Effector memory CD8-positive, alpha-beta T cell (primary cell): ENCODE measurements around the gene TUT4.
A peak's percentile ranks its signal among the peaks of the same experiment; 100 is the strongest.

ENCODE experiments used
- ATAC-seq: fragments of 150-1000 bp; cut with Tn5 transposase; replicated peaks from 2 replicates; pipeline ENCODE4 v1.10.0; 2021; ENCODE audit warnings: mild to moderate bottlenecking, moderate library complexity
- DNase-seq, 3 experiments: peaks; one replicate each; pipeline ENCODE4 v3.0.0; 2021
- H3K27ac Mint-ChIP-seq, 2 donors: one replicate each; pipeline ENCODE4 v1.8.0; 2022; ENCODE audit warnings: mild to moderate bottlenecking in 2 of 2, mixed read lengths in 2 of 2, moderate library complexity in 2 of 2
- H3K27me3 Mint-ChIP-seq, 2 donors: one replicate each; pipeline ENCODE4 v1.8.0; 2022; ENCODE audit warnings: mixed read lengths in 2 of 2
- H3K36me3 Mint-ChIP-seq: one replicate; pipeline ENCODE4 v1.8.0; 2022; ENCODE audit warnings: mild to moderate bottlenecking, moderate library complexity, mixed read lengths; ENCODE audit not compliant: insufficient read depth
- H3K4me1 Mint-ChIP-seq, 2 donors: one replicate each; pipeline ENCODE4 v1.8.0; 2022; ENCODE audit warnings: low read depth in 2 of 2, mixed read lengths in 2 of 2
- H3K4me3 Mint-ChIP-seq, 2 donors: one replicate each; pipeline ENCODE4 v1.8.0; 2022; ENCODE audit warnings: mild to moderate bottlenecking in 2 of 2, mixed read lengths in 2 of 2, moderate library complexity in 2 of 2
- H3K9me3 Mint-ChIP-seq, 2 donors: one replicate each; pipeline ENCODE4 v1.8.0; 2022; ENCODE audit warnings: mixed read lengths in 2 of 2

The TUT4 gene

GRCh38 chr1:52506920-52507546 lies 45.9 kb downstream of the TUT4 start:
- H3K4me3 Mint-ChIP-seq = no peak overlapping the region
- H3K4me1 Mint-ChIP-seq = peaks cover 4 to 10% of the 10 kb centered on the region in 2 donors

GRCh38 chr1:52506349-52506748 lies 46.5 kb downstream of the TUT4 start:
- no peak overlapping the region for H3K4me3 Mint-ChIP-seq
- H3K27ac Mint-ChIP-seq = peak overlapping the region in 1 of 2 donors; percentile 80
- no peaks in the 10 kb centered on the region for H3K9me3 Mint-ChIP-seq
- DNase-seq (no peak), ATAC-seq (no peak)
- H3K4me1 Mint-ChIP-seq = peaks cover 7 to 10% of the 10 kb centered on the region in 2 donors
- no peaks in the 10 kb centered on the region for H3K27me3 Mint-ChIP-seq
- peaks cover 40% of the 10 kb centered on the region for H3K36me3 Mint-ChIP-seq

More at GRCh38 chr1:52506920-52507546, 45.9 kb downstream of the TUT4 start:
- DNase-seq = no peak
- Mint-ChIP-seq H3K27me3 (no peaks in the 10 kb centered on the region), H3K9me3 (no peaks in the 10 kb centered on the region), H3K27ac (peak overlapping the region in 1 of 2 donors; percentile 80), H3K36me3 (peaks cover 40% of the 10 kb centered on the region)
- no peak for ATAC-seq

GRCh38 chr1:52504720-52505119 lies 48.2 kb downstream of the TUT4 start:
- Mint-ChIP-seq H3K27me3 (no peaks in the 10 kb centered on the region), H3K9me3 (no peaks in the 10 kb centered on the region), H3K4me3 (no peak overlapping the region), H3K4me1 (peaks cover 7 to 10% of the 10 kb centered on the region in 2 donors), H3K27ac (no peak overlapping the region), H3K36me3 (peaks cover 31% of the 10 kb centered on the region)
- no peak for DNase-seq
- ATAC-seq = no peak

DNA sequence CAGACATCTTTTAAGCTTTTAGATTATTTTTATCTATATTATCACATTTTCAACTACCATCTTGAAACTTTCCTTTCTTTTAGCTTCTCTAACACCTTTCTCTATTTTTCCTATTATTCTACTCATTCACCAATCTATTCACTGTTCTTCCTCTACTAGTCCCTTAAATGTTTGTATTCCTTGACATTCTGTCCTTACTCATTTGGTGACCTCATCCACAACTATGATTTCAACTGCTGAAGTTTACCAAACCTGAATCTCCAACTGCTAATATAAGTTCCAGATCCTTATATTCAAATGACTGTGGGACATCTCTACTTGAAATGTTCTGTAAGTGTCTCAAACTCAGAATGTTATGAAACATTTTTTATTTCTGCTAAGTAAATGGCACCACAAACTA lies 49.2 kb downstream of the TUT4 start:
- no peak overlapping the region for H3K27ac Mint-ChIP-seq
- peaks cover 24% of the 10 kb centered on the region for H3K36me3 Mint-ChIP-seq
- no peaks in the 10 kb centered on the region for H3K9me3 Mint-ChIP-seq

DNA sequence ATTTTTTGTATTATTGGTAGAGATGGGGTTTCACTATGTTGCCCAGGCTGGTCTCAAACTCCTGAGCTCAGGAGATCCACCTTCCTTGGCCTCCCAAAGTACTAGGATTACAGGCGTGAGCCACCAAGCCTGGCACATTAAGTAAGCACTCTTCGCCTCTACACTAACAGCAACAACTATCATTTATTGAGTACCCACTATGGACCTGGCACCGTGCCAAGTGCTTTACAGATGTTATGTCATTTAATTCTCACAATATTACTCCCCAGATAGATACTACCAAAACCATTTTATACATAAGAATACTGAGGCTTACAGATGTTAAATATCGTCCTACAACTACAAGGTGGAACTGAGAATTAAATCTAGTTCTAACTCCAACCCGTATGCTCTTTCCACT lies 50.1 kb downstream of the TUT4 start:
- peaks cover 20% of the 10 kb centered on the region for H3K36me3 Mint-ChIP-seq
- H3K27ac Mint-ChIP-seq = peak overlapping the region in 1 of 2 donors; percentile 44
- peaks cover 5 to 7% of the 10 kb centered on the region in 2 donors for H3K4me1 Mint-ChIP-seq
- no peaks in the 10 kb centered on the region for H3K9me3 Mint-ChIP-seq
- ATAC-seq = no peak
- no peak overlapping the region for H3K4me3 Mint-ChIP-seq
- H3K27me3 Mint-ChIP-seq = no peaks in the 10 kb centered on the region
- DNase-seq = peak in 1 of 3 experiments; percentile 3

More for the DNA sequence above, 49.2 kb downstream of the TUT4 start:
- DNase-seq = no peak
- no peaks in the 10 kb centered on the region for H3K27me3 Mint-ChIP-seq
- no peak overlapping the region for H3K4me3 Mint-ChIP-seq
- H3K4me1 Mint-ChIP-seq = peaks cover 5 to 7% of the 10 kb centered on the region in 2 donors
- ATAC-seq = no peak

- no peak overlapping the region for H3K4me3 Mint-ChIP-seq
- H3K36me3 Mint-ChIP-seq = peaks cover 31% of the 10 kb centered on the region
- H3K27ac Mint-ChIP-seq = peak overlapping the region in 1 of 2 donors; percentile 73
- no peaks in the 10 kb centered on the region for H3K27me3 Mint-ChIP-seq
- H3K9me3 Mint-ChIP-seq = no peaks in the 10 kb centered on the region
- DNase-seq (no peak), ATAC-seq (no peak)
- H3K4me1 Mint-ChIP-seq = peaks cover 0 to 11% of the 10 kb centered on the region in 2 donors
These were observed 65.3 kb downstream of the TUT4 start for GRCh38 chr1:52487632-52488031.

DNA sequence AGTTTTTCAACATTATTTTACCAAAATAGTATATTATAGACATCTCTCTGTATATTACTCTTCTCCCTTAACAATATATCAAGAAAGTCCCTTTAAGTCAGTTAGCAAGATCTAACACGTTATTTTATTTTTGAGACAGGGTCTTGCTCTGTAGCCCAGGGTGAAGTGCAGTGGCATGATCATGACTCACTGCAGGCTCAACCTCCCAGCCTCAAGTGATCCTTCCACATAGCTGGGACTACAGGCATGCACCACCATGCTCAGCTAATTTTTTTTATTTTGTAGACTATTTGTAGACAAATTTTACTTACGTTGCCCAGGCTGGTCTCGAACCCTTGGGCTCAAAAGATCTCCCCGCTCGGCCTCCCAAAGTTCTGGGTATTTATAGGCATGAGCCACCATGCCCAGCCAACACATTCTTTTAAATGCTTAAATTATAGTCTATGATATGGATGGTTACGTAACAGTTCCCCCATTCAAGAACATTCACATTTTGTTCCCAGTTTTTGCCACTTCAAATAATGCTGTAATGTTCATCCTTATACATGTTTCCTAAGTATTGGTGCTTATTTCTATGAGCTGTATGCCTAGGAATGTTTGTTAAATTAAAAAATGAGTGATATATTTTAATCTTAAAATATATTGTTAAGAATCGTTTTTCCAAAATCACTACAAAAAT lies 70.4 kb downstream of the TUT4 start:
- no peaks in the 10 kb centered on the region for H3K9me3 Mint-ChIP-seq
- H3K4me1 Mint-ChIP-seq = peaks cover 0 to 5% of the 10 kb centered on the region in 2 donors
- H3K4me3 Mint-ChIP-seq = no peak overlapping the region
- no peaks in the 10 kb centered on the region for H3K27me3 Mint-ChIP-seq
- no peak for ATAC-seq
- no peak for DNase-seq
- no peak overlapping the region for H3K27ac Mint-ChIP-seq
- H3K36me3 Mint-ChIP-seq = peaks cover 23% of the 10 kb centered on the region

- H3K4me1 Mint-ChIP-seq = peaks cover 0 to 3% of the 10 kb centered on the region in 2 donors
- H3K9me3 Mint-ChIP-seq = no peaks in the 10 kb centered on the region
These were observed 73.8 kb downstream of the TUT4 start for GRCh38 chr1:52479076-52479475.

GRCh38 chr1:52477876-52478275 lies 75.0 kb downstream of the TUT4 start:
- Mint-ChIP-seq H3K27ac (no peak overlapping the region), H3K4me3 (no peak overlapping the region), H3K9me3 (no peaks in the 10 kb centered on the region), H3K36me3 (peaks cover 38% of the 10 kb centered on the region), H3K4me1 (peaks cover 0 to 3% of the 10 kb centered on the region in 2 donors), H3K27me3 (no peaks in the 10 kb centered on the region)
- no peak for ATAC-seq
- DNase-seq = no peak

More at GRCh38 chr1:52479076-52479475, 73.8 kb downstream of the TUT4 start:
- DNase-seq (no peak), ATAC-seq (no peak)
- H3K27ac Mint-ChIP-seq = no peak overlapping the region
- no peak overlapping the region for H3K4me3 Mint-ChIP-seq
- no peaks in the 10 kb centered on the region for H3K27me3 Mint-ChIP-seq
- peaks cover 35% of the 10 kb centered on the region for H3K36me3 Mint-ChIP-seq

DNA sequence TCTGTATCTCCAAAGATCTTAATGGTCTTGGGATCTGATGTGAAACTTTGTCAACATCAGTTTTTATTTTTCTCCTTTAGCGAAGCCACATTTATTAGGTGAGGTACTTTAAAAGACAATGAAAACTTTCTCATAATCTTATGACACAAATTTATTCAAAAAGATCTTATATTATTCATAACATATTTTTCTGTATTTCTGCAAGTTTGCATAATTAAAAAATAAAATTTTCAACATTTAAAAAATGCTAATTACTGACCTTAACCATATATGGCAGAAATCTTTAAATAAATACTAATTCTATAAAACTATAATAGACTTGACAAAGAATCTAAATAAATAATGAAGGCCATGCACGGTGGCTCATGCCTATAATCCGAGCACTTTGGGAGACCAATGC lies 75.9 kb downstream of the TUT4 start:
- DNase-seq = no peak
- Mint-ChIP-seq H3K9me3 (no peaks in the 10 kb centered on the region), H3K4me1 (no peaks in the 10 kb centered on the region), H3K27me3 (no peaks in the 10 kb centered on the region), H3K36me3 (peaks cover 37% of the 10 kb centered on the region), H3K4me3 (no peak overlapping the region), H3K27ac (no peak overlapping the region)
- no peak for ATAC-seq

DNA sequence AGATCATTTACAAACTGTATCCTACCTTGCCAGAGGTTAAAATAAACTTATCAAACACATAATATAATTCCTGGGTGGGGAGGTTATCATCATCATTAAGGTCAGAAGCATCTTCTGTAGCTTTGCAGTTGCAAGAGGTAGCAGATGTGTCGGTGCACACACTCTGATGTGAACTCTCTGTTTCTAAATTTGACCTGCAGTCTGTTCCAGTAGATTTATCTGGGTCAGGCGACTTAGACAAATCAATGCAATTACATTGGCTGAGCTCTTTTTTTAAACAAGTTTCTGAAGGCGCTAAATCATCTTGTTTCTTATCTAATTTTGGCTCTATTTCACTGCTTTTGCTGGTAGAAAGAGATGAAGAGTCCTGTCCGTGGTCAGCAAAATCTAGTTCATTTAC lies 78.1 kb downstream of the TUT4 start:
- no peaks in the 10 kb centered on the region for H3K4me1 Mint-ChIP-seq
- H3K27me3 Mint-ChIP-seq = no peaks in the 10 kb centered on the region
- DNase-seq (no peak), ATAC-seq (no peak)
- H3K4me3 Mint-ChIP-seq = no peak overlapping the region
- no peaks in the 10 kb centered on the region for H3K9me3 Mint-ChIP-seq
- no peak overlapping the region for H3K27ac Mint-ChIP-seq
- peaks cover 40% of the 10 kb centered on the region for H3K36me3 Mint-ChIP-seq

- H3K9me3 Mint-ChIP-seq = no peaks in the 10 kb centered on the region
These were observed 79.9 kb downstream of the TUT4 start for GRCh38 chr1:52473039-52473438.

GRCh38 chr1:52472384-52472783 lies 80.5 kb downstream of the TUT4 start:
- Mint-ChIP-seq H3K4me3 (no peak overlapping the region), H3K4me1 (peaks cover 0 to under 1% of the 10 kb centered on the region in 2 donors), H3K27ac (no peak overlapping the region), H3K27me3 (no peaks in the 10 kb centered on the region), H3K9me3 (no peaks in the 10 kb centered on the region), H3K36me3 (peaks cover 35% of the 10 kb centered on the region)
- DNase-seq (no peak), ATAC-seq (no peak)

More at GRCh38 chr1:52473039-52473438, 79.9 kb downstream of the TUT4 start:
- Mint-ChIP-seq H3K27ac (no peak overlapping the region), H3K36me3 (peaks cover 42% of the 10 kb centered on the region), H3K4me3 (no peak overlapping the region), H3K4me1 (no peaks in the 10 kb centered on the region), H3K27me3 (no peaks in the 10 kb centered on the region)
- ATAC-seq = no peak
- no peak for DNase-seq

GRCh38 chr1:52469108-52469507 lies 83.8 kb downstream of the TUT4 start:
- DNase-seq (no peak), ATAC-seq (no peak)
- Mint-ChIP-seq H3K36me3 (peaks cover 26% of the 10 kb centered on the region), H3K27me3 (no peaks in the 10 kb centered on the region), H3K9me3 (no peaks in the 10 kb centered on the region), H3K27ac (no peak overlapping the region), H3K4me3 (no peak overlapping the region), H3K4me1 (peaks cover 0 to 4% of the 10 kb centered on the region in 2 donors)
